HCT116 (cell line): Measurements from ENCODE around the gene UBA7. TPM values are rescaled to one million over a fixed set of nuclear protein-coding genes. Genes with fewer than 3 reads are reported as not detected.

Experiments used
- ATAC-seq: fragments of 200-7000 bp; cut with Tn5 transposase; 2 replicates; pipeline ENCODE4 v1.9.1; 2020; ENCODE audit warnings: mild to moderate bottlenecking, moderate library complexity
- BruUV-seq: library from RNA; stranded (reverse); fragments of 400-500 nt; replicated peaks from 2 replicates; lab custom pipeline; 2021; lab: Mats Ljungman, UMichigan
- CTCF ChIA-PET: fragments of 300-600 bp; sonication (Branson Sonifier 250); formaldehyde crosslinking; loops from one replicate; lab custom pipeline; 2021; ENCODE audit warnings: antibody characterized with exemption; lab: Charles Lee
- POLR2A ChIA-PET: fragments of 300-600, 350-600 bp; sonication (Branson Sonifier 250); formaldehyde crosslinking; loops from one replicate; lab custom pipeline; 2021; ENCODE audit warnings: antibody characterized with exemption; lab: Charles Lee
- RAD21 ChIA-PET, 2 experiments: fragments of 300-600 bp; sonication (Branson Sonifier 250); formaldehyde crosslinking; loops; one replicate each; lab custom pipeline; 2023; ENCODE audit warnings: low total read pairs in 2 of 2; ENCODE audit not compliant: uncharacterized antibody in 2 of 2, unreplicated experiment in 2 of 2, low non-redundant PET in 1 of 2; lab: Charles Lee
- DNase-seq: peaks from one replicate; pipeline ENCODE4 v3.0.0-alpha.2; 2010; ENCODE audit warnings: low read depth, low spot score
- H2AFZ ChIP-seq: fragments of 200-600 bp; shearing (Covaris generic), sonication (generic); 2 replicates; pipeline ENCODE4 v1.6.1; 2017; ENCODE audit warnings: low read depth, mixed run types, mixed read lengths, antibody characterized with exemption, low read length; ENCODE audit not compliant: poor library complexity, severe bottlenecking
- H3K27ac ChIP-seq: 2 replicates; pipeline ENCODE4 v1.5.1; 2012; ENCODE audit warnings: low read depth, low read length
- H3K27me3 ChIP-seq: fragments of 200-600 bp; sonication (generic); 2 replicates; pipeline ENCODE4 v1.6.1; 2016; ENCODE audit warnings: mixed run types, low read length, mixed read lengths; ENCODE audit not compliant: insufficient read depth
- H3K36me3 ChIP-seq, 2 experiments: fragments of 200-500 bp in 1 of 2; fragments of 200-600 bp in 1 of 2; sonication (Bioruptor generic) in 1 of 2; sonication (generic) in 1 of 2; 2 replicates each; pipeline versions ENCODE4 v1.5.1 to v1.6.1; 2014 to 2016; ENCODE audit warnings: low read length in 2 of 2, inconsistent platforms in 1 of 2, mixed read lengths in 1 of 2, mixed run types in 1 of 2; ENCODE audit not compliant: insufficient read depth in 2 of 2, control insufficient read depth in 1 of 2
- H3K4me1 ChIP-seq, 2 experiments: fragments of 200-600 bp in 1 of 2; sonication (generic) in 1 of 2; 2 replicates each; pipeline versions ENCODE4 v1.5.1 to v1.6.1; 2012 to 2017; ENCODE audit warnings: low read length in 2 of 2, inconsistent platforms in 1 of 2, mild to moderate bottlenecking in 1 of 2, mixed read lengths in 1 of 2, mixed run types in 1 of 2, moderate library complexity in 1 of 2; ENCODE audit not compliant: insufficient read depth in 2 of 2, control insufficient read depth in 1 of 2
- H3K4me2 ChIP-seq: fragments of 200-600 bp; sonication (generic); 2 replicates; pipeline ENCODE4 v1.6.1; 2017; ENCODE audit warnings: mixed run types, low read length, mixed read lengths
- H3K4me3 ChIP-seq, 2 experiments: fragments of 200-600 bp in 1 of 2; sonication (generic) in 1 of 2; replicated peaks in 1 of 2; 2 replicates each; pipeline ENCODE4 v1.5.1; 2011 to 2016; ENCODE audit warnings: low read length in 2 of 2, control low read depth in 1 of 2, low read depth in 1 of 2, mild to moderate bottlenecking in 1 of 2, mixed read lengths in 1 of 2, mixed run types in 1 of 2
- H3K79me2 ChIP-seq: fragments of 200-600 bp; sonication (generic); 2 replicates; pipeline ENCODE4 v1.6.1; 2017; ENCODE audit warnings: mild to moderate bottlenecking, mixed run types, low read length, moderate library complexity, mixed read lengths; ENCODE audit not compliant: insufficient read depth
- H3K9ac ChIP-seq: fragments of 200-600 bp; sonication (generic); 2 replicates; pipeline ENCODE4 v1.6.1; 2016; ENCODE audit warnings: low read length, mixed read lengths
- H3K9me2 ChIP-seq: fragments of 200-600 bp; sonication (generic), shearing (Covaris generic); 2 replicates; pipeline ENCODE4 v1.6.1; 2017; ENCODE audit warnings: mixed run types, mild to moderate bottlenecking, moderate library complexity; ENCODE audit not compliant: insufficient read depth
- H3K9me3 ChIP-seq, 2 experiments: fragments of 200-500 bp in 1 of 2; fragments of 200-600 bp in 1 of 2; sonication (Bioruptor generic) in 1 of 2; sonication (generic) in 1 of 2; 2 replicates each; pipeline ENCODE4 v1.6.1; 2014 to 2017; ENCODE audit warnings: low read length in 2 of 2, mixed read lengths in 2 of 2, inconsistent platforms in 1 of 2, low read depth in 1 of 2, mild to moderate bottlenecking in 1 of 2, mixed run types in 1 of 2, moderate library complexity in 1 of 2; ENCODE audit not compliant: control insufficient read depth in 1 of 2, insufficient read depth in 1 of 2
- H4K20me1 ChIP-seq: fragments of 200-600 bp; sonication (generic), shearing (Covaris generic); 2 replicates; pipeline ENCODE4 v1.6.1; 2017; ENCODE audit warnings: mixed run types, mild to moderate bottlenecking, moderate library complexity; ENCODE audit not compliant: insufficient read depth
- ATF3 ChIP-seq: IDR thresholded peaks from 2 replicates; pipeline ENCODE4 v1.6.1; 2012
- CEBPB ChIP-seq: IDR thresholded peaks from 2 replicates; pipeline ENCODE4 v1.6.1; 2012; ENCODE audit warnings: low read depth
- EGR1 ChIP-seq: IDR thresholded peaks from 2 replicates; pipeline ENCODE4 v1.6.1; 2012; ENCODE audit warnings: low read depth
- ELF1 ChIP-seq: IDR thresholded peaks from 2 replicates; pipeline ENCODE4 v1.6.1; 2012; ENCODE audit warnings: low read depth, borderline replicate concordance
- EZH2 ChIP-seq: fragments of 200-600 bp; sonication (generic); IDR thresholded peaks from 2 replicates; pipeline ENCODE4 v1.6.1; 2017; ENCODE audit warnings: antibody characterized with exemption, mixed run types
- FOSL1 ChIP-seq: IDR thresholded peaks from 2 replicates; pipeline ENCODE4 v1.6.1; 2012; ENCODE audit warnings: low read depth
- JUND ChIP-seq: IDR thresholded peaks from 2 replicates; pipeline ENCODE4 v1.6.1; 2012
- POLR2AphosphoS5 ChIP-seq: IDR thresholded peaks from 2 replicates; pipeline ENCODE4 v1.6.1; 2011; ENCODE audit warnings: mild to moderate bottlenecking, low read depth, low read length, moderate library complexity
- RAD21 ChIP-seq: IDR thresholded peaks from 2 replicates; pipeline ENCODE4 v1.6.1; 2012; ENCODE audit warnings: low read depth, mild to moderate bottlenecking
- REST ChIP-seq: IDR thresholded peaks from 2 replicates; pipeline ENCODE4 v1.6.1; 2012; ENCODE audit warnings: low read depth
- SP1 ChIP-seq: IDR thresholded peaks from 2 replicates; pipeline ENCODE4 v1.6.1; 2012; ENCODE audit warnings: low read depth
- SRF ChIP-seq: IDR thresholded peaks from 2 replicates; pipeline ENCODE4 v1.6.1; 2012; ENCODE audit warnings: low read depth
- YY1 ChIP-seq: IDR thresholded peaks from 2 replicates; pipeline ENCODE4 v1.6.1; 2011; ENCODE audit warnings: low read length, low read depth, moderate library complexity, mild to moderate bottlenecking; ENCODE audit not compliant: insufficient replicate concordance; ENCODE audit errors: extremely low read depth
- ZBTB33 ChIP-seq: IDR thresholded peaks from 2 replicates; pipeline ENCODE4 v1.6.1; 2011; ENCODE audit warnings: mild to moderate bottlenecking, low read length, moderate library complexity; ENCODE audit not compliant: insufficient replicate concordance; ENCODE audit errors: extremely low read depth
- ZNF274 ChIP-seq: fragments of 200-500 bp; sonication (Bioruptor generic); IDR thresholded peaks from 2 replicates; pipeline ENCODE4 v1.6.1; 2014; ENCODE audit warnings: mild to moderate bottlenecking, low read depth, low read length, inconsistent platforms
- intact Hi-C: fragments of 100-400 bp; cut with micrococcal nuclease; formaldehyde crosslinking; loops from 2 replicates; pipeline ENCODE4 v1.10.0; 2022
- total RNA-seq: library from RNA; stranded (reverse); gene quantifications from one replicate; pipeline ENCODE4 v1.2.1, GENCODE V29; 2021; ENCODE audit not compliant: unreplicated experiment
- TF ChIP-seq, protein P1 (sequence below): IDR thresholded peaks from 2 replicates; pipeline ENCODE4 v1.6.1; 2012

UBA7 gene
- total RNA-seq, 1 experiment from 2014 or later = 2.6 TPM

DNA sequence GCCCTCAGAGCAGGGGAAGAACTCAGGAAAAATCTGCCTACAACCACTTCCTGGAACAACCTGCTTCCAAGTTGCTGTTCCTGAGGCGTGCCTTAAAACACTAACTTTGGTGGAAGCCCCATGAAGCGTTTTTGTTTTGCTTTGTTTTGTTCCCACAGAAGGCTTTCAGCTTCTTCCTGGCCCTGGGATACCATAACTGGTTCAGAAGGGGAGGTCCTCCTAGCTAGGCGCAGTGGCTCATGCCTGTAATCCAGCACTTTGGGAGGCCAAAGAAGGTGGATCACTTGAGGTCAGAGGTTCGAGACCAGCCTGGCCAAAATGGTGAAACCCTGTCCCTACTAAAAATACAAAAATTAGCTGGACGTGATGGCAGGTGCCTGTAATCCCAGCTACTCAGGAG is 26.2 kb downstream of the UBA7 start:
- ChIA-PET POLR2A (interaction anchor here (0.6 kb wide), 1 partner anchor 113 kb away, joined by 4 read pairs; no protein-coding TSS in a partner anchor), RAD21 (no interaction called here), CTCF (interaction anchor here (2.9 kb wide), 1 partner anchor 15 kb away, joined by 15 read pairs; the partner anchor contains the start of gene INKA1)
- intact Hi-C loops = no loop called here
- Histone ChIP-seq H3K27ac (no peak overlapping the region), H3K4me2 (peak overlapping the region; percentile 97; the same call in 1 of the 2 replicates), H3K4me1 (peaks cover 7 to 18% of the 10 kb centered on the region in 2 experiments; a peak in 3 of 4 replicates), H3K79me2 (peaks cover 37% of the 10 kb centered on the region), H3K9me3 (no peaks in the 10 kb centered on the region), H3K27me3 (no peaks in the 10 kb centered on the region), H3K36me3 (peaks cover 0 to 3% of the 10 kb centered on the region in 2 experiments; a peak in 1 of 4 replicates), H3K9ac (no peak overlapping the region), H3K9me2 (no peaks in the 10 kb centered on the region), H4K20me1 (no peaks in the 10 kb centered on the region), H2AFZ (no peak overlapping the region), H3K4me3 (no peak overlapping the region)
- no peak for TF ChIP-seq SRF
- TF ChIP-seq ZBTB33 = no peak
- no peak for TF ChIP-seq ELF1
- TF ChIP-seq POLR2AphosphoS5 = no peak
- TF ChIP-seq ATF3 = no peak
- no peak for TF ChIP-seq YY1
- TF ChIP-seq RAD21 = no peak
- no peak for TF ChIP-seq SP1
- no peak for TF ChIP-seq EGR1
- no peak for TF ChIP-seq EZH2
- no peak for TF ChIP-seq FOSL1
- TF ChIP-seq, protein P1, sequence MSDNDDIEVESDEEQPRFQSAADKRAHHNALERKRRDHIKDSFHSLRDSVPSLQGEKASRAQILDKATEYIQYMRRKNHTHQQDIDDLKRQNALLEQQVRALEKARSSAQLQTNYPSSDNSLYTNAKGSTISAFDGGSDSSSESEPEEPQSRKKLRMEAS = no peak
- no peak for TF ChIP-seq CEBPB
- no peak for TF ChIP-seq JUND
- no peak for TF ChIP-seq ZNF274
- no peak for TF ChIP-seq REST
- BruUV-seq = no TSS peak
- DNase-seq = no peak
- no peak for ATAC-seq
